WTC11 (cell line): ENCODE data around the gene CHML.

Experiments used
- CREB1 ChIP-seq: sonication (generic); formaldehyde crosslinking; IDR thresholded peaks from 2 replicates; pipeline ENCODE4 v1.8.0; 2023; ENCODE audit warnings: mild to moderate bottlenecking, missing genetic modification reagents
- CREM ChIP-seq: sonication (generic); formaldehyde crosslinking; IDR thresholded peaks from 2 replicates; pipeline ENCODE4 v1.8.1; 2022; ENCODE audit warnings: mild to moderate bottlenecking, missing genetic modification reagents, moderate library complexity
- CTCF ChIP-seq: fragments of 200-600 bp; IDR thresholded peaks from 2 replicates; pipeline ENCODE4 v1.8.0; 2022; ENCODE audit warnings: antibody characterized with exemption
- ESRRA ChIP-seq: sonication (generic); formaldehyde crosslinking; IDR thresholded peaks from 2 replicates; pipeline ENCODE4 v1.8.1; 2022; ENCODE audit warnings: mild to moderate bottlenecking, missing genetic modification reagents, borderline replicate concordance
- MAX ChIP-seq: sonication (generic); formaldehyde crosslinking; IDR thresholded peaks from 2 replicates; pipeline ENCODE4 v1.8.0; 2022; ENCODE audit warnings: mild to moderate bottlenecking, missing genetic modification reagents
- NR3C1 ChIP-seq: sonication (generic); formaldehyde crosslinking; conservative IDR thresholded peaks from 2 replicates; pipeline ENCODE4 v1.8.1; 2023; ENCODE audit warnings: low read depth, mild to moderate bottlenecking, missing genetic modification reagents
- TEAD4 ChIP-seq: sonication (generic); formaldehyde crosslinking; IDR thresholded peaks from 2 replicates; pipeline ENCODE4 v1.8.0; 2022; ENCODE audit warnings: mild to moderate bottlenecking, missing genetic modification reagents
- TF ChIP-seq, protein P1 (sequence below): sonication (generic); formaldehyde crosslinking; IDR thresholded peaks from 2 replicates; pipeline ENCODE4 v1.8.1; 2022; ENCODE audit warnings: missing genetic modification reagents, borderline replicate concordance

GRCh38 chr1:241607497-241607896 is 32.7 kb downstream of the CHML start:
- TF ChIP-seq, protein P1, sequence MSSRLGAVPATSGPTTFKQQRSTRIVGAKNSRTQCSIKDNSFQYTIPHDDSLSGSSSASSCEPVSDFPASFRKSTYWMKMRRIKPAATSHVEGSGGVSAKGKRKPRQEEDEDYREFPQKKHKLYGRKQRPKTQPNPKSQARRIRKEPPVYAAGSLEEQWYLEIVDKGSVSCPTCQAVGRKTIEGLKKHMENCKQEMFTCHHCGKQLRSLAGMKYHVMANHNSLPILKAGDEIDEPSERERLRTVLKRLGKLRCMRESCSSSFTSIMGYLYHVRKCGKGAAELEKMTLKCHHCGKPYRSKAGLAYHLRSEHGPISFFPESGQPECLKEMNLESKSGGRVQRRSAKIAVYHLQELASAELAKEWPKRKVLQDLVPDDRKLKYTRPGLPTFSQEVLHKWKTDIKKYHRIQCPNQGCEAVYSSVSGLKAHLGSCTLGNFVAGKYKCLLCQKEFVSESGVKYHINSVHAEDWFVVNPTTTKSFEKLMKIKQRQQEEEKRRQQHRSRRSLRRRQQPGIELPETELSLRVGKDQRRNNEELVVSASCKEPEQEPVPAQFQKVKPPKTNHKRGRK = 0 out of 2 replicates have a peak, but pooled peaks have one; percentile 71
- TF ChIP-seq CTCF (no peak), CREM (CRISPR knock-in tag) (no peak), NR3C1 (no peak), MAX (no peak), TEAD4 (CRISPR knock-in tag) (no peak), CREB1 (CRISPR knock-in tag) (no peak), ESRRA (no peak)
